Measurements from ENCODE around the gene NPAT. TPM values are rescaled to one million over a fixed set of nuclear protein-coding genes. Genes with fewer than 3 reads are reported as not detected.
A peak's percentile ranks its signal among the peaks of the same experiment; 100 is the strongest.

The NPAT gene
- total and polyA plus RNA-seq, 2 of the 13 experiments (the other 11 are each of a cell fraction or from before 2014, with no cell fraction given) = 4.4 to 11.2 TPM

DNA sequence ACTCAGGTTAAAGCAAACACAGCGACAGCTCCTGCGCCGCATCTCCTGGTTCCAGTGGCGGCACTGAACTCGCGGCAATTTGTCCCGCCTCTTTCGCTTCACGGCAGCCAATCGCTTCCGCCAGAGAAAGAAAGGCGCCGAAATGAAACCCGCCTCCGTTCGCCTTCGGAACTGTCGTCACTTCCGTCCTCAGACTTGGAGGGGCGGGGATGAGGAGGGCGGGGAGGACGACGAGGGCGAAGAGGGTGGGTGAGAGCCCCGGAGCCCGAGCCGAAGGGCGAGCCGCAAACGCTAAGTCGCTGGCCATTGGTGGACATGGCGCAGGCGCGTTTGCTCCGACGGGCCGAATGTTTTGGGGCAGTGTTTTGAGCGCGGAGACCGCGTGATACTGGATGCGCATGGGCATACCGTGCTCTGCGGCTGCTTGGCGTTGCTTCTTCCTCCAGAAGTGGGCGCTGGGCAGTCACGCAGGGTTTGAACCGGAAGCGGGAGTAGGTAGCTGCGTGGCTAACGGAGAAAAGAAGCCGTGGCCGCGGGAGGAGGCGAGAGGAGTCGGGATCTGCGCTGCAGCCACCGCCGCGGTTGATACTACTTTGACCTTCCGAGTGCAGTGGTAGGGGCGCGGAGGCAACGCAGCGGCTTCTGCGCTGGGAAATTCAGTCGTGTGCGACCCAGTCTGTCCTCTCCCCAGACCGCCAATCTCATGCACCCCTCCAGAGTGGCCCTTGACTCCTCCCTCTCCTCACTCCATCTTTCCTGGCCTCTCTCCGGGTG, at the start of gene NPAT, which contains the start of gene ATM (continued):
- TF ChIP-seq, protein P1, sequence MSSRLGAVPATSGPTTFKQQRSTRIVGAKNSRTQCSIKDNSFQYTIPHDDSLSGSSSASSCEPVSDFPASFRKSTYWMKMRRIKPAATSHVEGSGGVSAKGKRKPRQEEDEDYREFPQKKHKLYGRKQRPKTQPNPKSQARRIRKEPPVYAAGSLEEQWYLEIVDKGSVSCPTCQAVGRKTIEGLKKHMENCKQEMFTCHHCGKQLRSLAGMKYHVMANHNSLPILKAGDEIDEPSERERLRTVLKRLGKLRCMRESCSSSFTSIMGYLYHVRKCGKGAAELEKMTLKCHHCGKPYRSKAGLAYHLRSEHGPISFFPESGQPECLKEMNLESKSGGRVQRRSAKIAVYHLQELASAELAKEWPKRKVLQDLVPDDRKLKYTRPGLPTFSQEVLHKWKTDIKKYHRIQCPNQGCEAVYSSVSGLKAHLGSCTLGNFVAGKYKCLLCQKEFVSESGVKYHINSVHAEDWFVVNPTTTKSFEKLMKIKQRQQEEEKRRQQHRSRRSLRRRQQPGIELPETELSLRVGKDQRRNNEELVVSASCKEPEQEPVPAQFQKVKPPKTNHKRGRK (CRISPR knock-in tag; IDR thresholded peaks at IDR 0.05) = no peak
- TF ChIP-seq DNMT1 (CRISPR knock-in tag; IDR thresholded peaks at IDR 0.05) (no peak), ZNF329 (CRISPR knock-in tag; IDR thresholded peaks at IDR 0.05; ENCODE audit: low read depth) (no peak; the same call in 1 of the 2 replicates), ZNF383 (CRISPR knock-in tag; IDR thresholded peaks at IDR 0.05; ENCODE audit: borderline replicate concordance) (no peak), PCBP2 (optimal IDR thresholded peaks at IDR 0.05; ENCODE audit: low read depth, low read length, poor library complexity, severe bottlenecking) (no peak), ZKSCAN5 (CRISPR knock-in tag; IDR thresholded peaks at IDR 0.05) (peak; percentile 74; the same call in 1 of the 2 replicates), ZNF468 (CRISPR knock-in tag; IDR thresholded peaks at IDR 0.05) (no peak), RBAK (CRISPR knock-in tag; IDR thresholded peaks at IDR 0.05) (no peak), ZNF615 (CRISPR knock-in tag; IDR thresholded peaks at IDR 0.05; ENCODE audit: borderline replicate concordance) (no peak), TBL1XR1 (IDR thresholded peaks at IDR 0.05; ENCODE audit: borderline replicate concordance, low read length, partially characterized antibody) (no peak), ZFP1 (CRISPR knock-in tag; IDR thresholded peaks at IDR 0.05) (no peak; the same call in 1 of the 2 replicates), RAD21 (CRISPR knock-in tag; IDR thresholded peaks at IDR 0.05) (peak; percentile 85)
- TF ChIP-seq, protein P2, sequence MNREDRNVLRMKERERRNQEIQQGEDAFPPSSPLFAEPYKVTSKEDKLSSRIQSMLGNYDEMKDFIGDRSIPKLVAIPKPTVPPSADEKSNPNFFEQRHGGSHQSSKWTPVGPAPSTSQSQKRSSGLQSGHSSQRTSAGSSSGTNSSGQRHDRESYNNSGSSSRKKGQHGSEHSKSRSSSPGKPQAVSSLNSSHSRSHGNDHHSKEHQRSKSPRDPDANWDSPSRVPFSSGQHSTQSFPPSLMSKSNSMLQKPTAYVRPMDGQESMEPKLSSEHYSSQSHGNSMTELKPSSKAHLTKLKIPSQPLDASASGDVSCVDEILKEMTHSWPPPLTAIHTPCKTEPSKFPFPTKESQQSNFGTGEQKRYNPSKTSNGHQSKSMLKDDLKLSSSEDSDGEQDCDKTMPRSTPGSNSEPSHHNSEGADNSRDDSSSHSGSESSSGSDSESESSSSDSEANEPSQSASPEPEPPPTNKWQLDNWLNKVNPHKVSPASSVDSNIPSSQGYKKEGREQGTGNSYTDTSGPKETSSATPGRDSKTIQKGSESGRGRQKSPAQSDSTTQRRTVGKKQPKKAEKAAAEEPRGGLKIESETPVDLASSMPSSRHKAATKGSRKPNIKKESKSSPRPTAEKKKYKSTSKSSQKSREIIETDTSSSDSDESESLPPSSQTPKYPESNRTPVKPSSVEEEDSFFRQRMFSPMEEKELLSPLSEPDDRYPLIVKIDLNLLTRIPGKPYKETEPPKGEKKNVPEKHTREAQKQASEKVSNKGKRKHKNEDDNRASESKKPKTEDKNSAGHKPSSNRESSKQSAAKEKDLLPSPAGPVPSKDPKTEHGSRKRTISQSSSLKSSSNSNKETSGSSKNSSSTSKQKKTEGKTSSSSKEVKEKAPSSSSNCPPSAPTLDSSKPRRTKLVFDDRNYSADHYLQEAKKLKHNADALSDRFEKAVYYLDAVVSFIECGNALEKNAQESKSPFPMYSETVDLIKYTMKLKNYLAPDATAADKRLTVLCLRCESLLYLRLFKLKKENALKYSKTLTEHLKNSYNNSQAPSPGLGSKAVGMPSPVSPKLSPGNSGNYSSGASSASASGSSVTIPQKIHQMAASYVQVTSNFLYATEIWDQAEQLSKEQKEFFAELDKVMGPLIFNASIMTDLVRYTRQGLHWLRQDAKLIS (CRISPR knock-in tag; IDR thresholded peaks at IDR 0.05) = no peak
- TF ChIP-seq, protein P3, sequence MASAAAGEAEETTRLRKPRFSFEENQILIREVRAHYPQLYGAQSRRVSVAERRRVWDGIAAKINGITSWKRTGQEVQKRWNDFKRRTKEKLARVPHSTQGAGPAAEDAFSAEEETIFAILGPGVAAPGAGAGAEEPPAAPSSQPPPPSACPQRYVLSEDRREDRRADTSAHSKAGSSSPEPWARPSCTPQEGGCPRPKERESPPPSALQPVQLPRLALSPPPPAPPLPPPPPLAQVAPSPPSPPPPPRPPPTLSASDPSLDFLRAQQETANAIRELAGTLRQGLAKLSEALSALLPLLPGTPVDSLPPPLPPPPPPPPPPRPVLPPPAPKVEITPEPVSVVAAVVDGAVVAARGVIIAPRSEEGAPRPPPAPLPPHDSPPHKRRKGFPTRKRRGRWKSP (CRISPR knock-in tag; IDR thresholded peaks at IDR 0.05) = peak; percentile 76

Data from HepG2 (cell line).